ENCODE results near the gene INVS. TPM values are rescaled to one million over a fixed set of nuclear protein-coding genes. Genes with fewer than 3 reads are reported as not detected.

Gene INVS
- total and polyA plus RNA-seq, 3 donors from 2014 or later = 13.3 to 37.1 (median 31.7) TPM

GRCh38 chr9:100294341-100294740, 195.3 kb downstream of the INVS start:
- no peaks in the 10 kb centered on the region for H3K9me3 ChIP-seq
- H3K27me3 ChIP-seq = no peaks in the 10 kb centered on the region
- H3K4me3 ChIP-seq = no peak overlapping the region
- DNase-seq = no peak
- 83 to 88% methylated on average over 3 of the region's 3 CpGs for WGBS, 2 donors
- no peak overlapping the region for H3K27ac ChIP-seq
- no peaks in the 10 kb centered on the region for H3K4me1 ChIP-seq
- TF ChIP-seq CTCF (IDR thresholded peaks at IDR 0.05) = no peak
- TF ChIP-seq POLR2A (IDR thresholded peaks at IDR 0.05) = no peak
- intact Hi-C loops (cut with DNase I; ENCODE audit: low total_unique reads) = no loop called here
- H3K36me3 ChIP-seq (ENCODE audit: low read depth, missing control alignments) = no peaks in the 10 kb centered on the region

- DNase-seq = no peak
- 86 to 90% methylated on average over 6 of the region's 6 CpGs for WGBS, 2 donors
- Histone ChIP-seq H3K27me3 (no peaks in the 10 kb centered on the region), H3K4me1 (no peaks in the 10 kb centered on the region), H3K4me3 (no peak overlapping the region), H3K9me3 (no peaks in the 10 kb centered on the region), H3K36me3 (ENCODE audit: low read depth, missing control alignments) (no peaks in the 10 kb centered on the region), H3K27ac (no peak overlapping the region)
- intact Hi-C loops (cut with DNase I; ENCODE audit: low total_unique reads) = no loop called here
- no peak for TF ChIP-seq POLR2A (IDR thresholded peaks at IDR 0.05)
- TF ChIP-seq CTCF (IDR thresholded peaks at IDR 0.05) = no peak
Measured at GRCh38 chr9:100294806-100295205, 195.8 kb downstream of the INVS start.

GRCh38 chr9:100295240-100295639, 196.2 kb downstream of the INVS start:
- Histone ChIP-seq H3K27ac (no peak overlapping the region), H3K27me3 (no peaks in the 10 kb centered on the region), H3K4me3 (no peak overlapping the region), H3K4me1 (no peaks in the 10 kb centered on the region), H3K9me3 (no peaks in the 10 kb centered on the region), H3K36me3 (ENCODE audit: low read depth, missing control alignments) (no peaks in the 10 kb centered on the region)
- DNase-seq = no peak
- intact Hi-C loops (cut with DNase I; ENCODE audit: low total_unique reads) = no loop called here
- no peak for TF ChIP-seq CTCF (IDR thresholded peaks at IDR 0.05)
- no peak for TF ChIP-seq POLR2A (IDR thresholded peaks at IDR 0.05)
- 97 to 100% methylated on average over 2 of the region's 2 CpGs for WGBS, 2 donors

GRCh38 chr9:100296407-100296806, 197.4 kb downstream of the INVS start:
- H3K9me3 ChIP-seq = no peaks in the 10 kb centered on the region
- no peaks in the 10 kb centered on the region for H3K36me3 ChIP-seq (ENCODE audit: low read depth, missing control alignments)
- no peaks in the 10 kb centered on the region for H3K4me1 ChIP-seq
- H3K4me3 ChIP-seq = no peak overlapping the region
- TF ChIP-seq CTCF (IDR thresholded peaks at IDR 0.05) = no peak
- no peak for TF ChIP-seq POLR2A (IDR thresholded peaks at IDR 0.05)
- no peaks in the 10 kb centered on the region for H3K27me3 ChIP-seq
- H3K27ac ChIP-seq = no peak overlapping the region
- 80 to 96% methylated on average over 4 of the region's 4 CpGs for WGBS, 2 donors
- no peak for DNase-seq
- intact Hi-C loops (cut with DNase I; ENCODE audit: low total_unique reads) = no loop called here

- TF ChIP-seq CTCF (IDR thresholded peaks at IDR 0.05) (no peak), POLR2A (IDR thresholded peaks at IDR 0.05) (no peak)
- H3K4me1 ChIP-seq = no peaks in the 10 kb centered on the region
- H3K9me3 ChIP-seq = no peaks in the 10 kb centered on the region
- no peaks in the 10 kb centered on the region for H3K36me3 ChIP-seq (ENCODE audit: low read depth, missing control alignments)
- H3K4me3 ChIP-seq = no peak overlapping the region
- intact Hi-C loops (cut with DNase I; ENCODE audit: low total_unique reads) = no loop called here
- WGBS, 2 donors = 81 to 86% methylated on average over 3 of the region's 3 CpGs
- no peaks in the 10 kb centered on the region for H3K27me3 ChIP-seq
- no peak overlapping the region for H3K27ac ChIP-seq
- no peak for DNase-seq
Measured at GRCh38 chr9:100298378-100298777, 199.3 kb downstream of the INVS start.

Data from testis (tissue), 3 donors.